ENCODE results near the gene DCT. TPM values are rescaled to one million over a fixed set of nuclear protein-coding genes. Genes with fewer than 3 reads are reported as not detected.
A peak's percentile ranks its signal among the peaks of the same experiment; 100 is the strongest.

DCT gene
- total RNA-seq, 1 experiment from 2014 or later = not detected

DNA sequence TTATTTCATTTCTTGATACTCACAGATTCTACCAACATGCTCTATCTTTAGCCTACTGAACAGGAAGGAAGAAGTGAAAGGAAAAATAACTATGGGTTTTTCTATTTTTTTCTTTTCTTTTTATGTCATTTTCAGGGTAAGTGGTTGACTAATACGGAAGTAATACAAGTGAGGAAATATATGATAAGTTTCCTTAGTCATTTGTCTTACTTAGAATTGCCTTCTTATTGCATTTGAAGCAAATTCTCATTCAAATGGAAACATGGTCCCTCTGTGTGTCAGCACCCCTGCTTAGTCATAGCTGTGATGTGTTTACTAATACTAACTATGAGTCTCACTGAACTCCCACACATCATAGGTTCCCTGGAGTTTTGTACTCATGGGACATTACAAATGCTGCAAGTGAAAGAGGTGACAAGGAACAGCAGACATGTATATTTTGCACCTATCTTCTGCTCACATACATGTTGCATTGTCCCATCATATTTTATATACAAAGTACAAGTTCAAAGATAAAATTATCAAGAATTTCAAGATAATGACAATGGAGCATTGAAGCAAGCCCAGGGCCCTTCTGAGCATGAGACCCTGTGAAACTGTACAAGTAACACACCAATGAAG lies 60.1 kb downstream of the DCT start:
- TF ChIP-seq, protein P1, sequence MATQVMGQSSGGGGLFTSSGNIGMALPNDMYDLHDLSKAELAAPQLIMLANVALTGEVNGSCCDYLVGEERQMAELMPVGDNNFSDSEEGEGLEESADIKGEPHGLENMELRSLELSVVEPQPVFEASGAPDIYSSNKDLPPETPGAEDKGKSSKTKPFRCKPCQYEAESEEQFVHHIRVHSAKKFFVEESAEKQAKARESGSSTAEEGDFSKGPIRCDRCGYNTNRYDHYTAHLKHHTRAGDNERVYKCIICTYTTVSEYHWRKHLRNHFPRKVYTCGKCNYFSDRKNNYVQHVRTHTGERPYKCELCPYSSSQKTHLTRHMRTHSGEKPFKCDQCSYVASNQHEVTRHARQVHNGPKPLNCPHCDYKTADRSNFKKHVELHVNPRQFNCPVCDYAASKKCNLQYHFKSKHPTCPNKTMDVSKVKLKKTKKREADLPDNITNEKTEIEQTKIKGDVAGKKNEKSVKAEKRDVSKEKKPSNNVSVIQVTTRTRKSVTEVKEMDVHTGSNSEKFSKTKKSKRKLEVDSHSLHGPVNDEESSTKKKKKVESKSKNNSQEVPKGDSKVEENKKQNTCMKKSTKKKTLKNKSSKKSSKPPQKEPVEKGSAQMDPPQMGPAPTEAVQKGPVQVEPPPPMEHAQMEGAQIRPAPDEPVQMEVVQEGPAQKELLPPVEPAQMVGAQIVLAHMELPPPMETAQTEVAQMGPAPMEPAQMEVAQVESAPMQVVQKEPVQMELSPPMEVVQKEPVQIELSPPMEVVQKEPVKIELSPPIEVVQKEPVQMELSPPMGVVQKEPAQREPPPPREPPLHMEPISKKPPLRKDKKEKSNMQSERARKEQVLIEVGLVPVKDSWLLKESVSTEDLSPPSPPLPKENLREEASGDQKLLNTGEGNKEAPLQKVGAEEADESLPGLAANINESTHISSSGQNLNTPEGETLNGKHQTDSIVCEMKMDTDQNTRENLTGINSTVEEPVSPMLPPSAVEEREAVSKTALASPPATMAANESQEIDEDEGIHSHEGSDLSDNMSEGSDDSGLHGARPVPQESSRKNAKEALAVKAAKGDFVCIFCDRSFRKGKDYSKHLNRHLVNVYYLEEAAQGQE (IDR thresholded peaks at IDR 0.05; ENCODE audit: insufficient read depth in 1 of 2, low read depth in 2 of 2, low read length in 1 of 2) = no peak
- TF ChIP-seq CTCF (IDR thresholded peaks at IDR 0.05) = no peak
- TF ChIP-seq SIN3A (IDR thresholded peaks at IDR 0.05; ENCODE audit: borderline replicate concordance, insufficient read depth, low read depth, low read length) = no peak
- no peak for TF ChIP-seq TCF7L2 (IDR thresholded peaks at IDR 0.05; ENCODE audit: low read depth, low read length)
- BruUV-seq (replicated peaks) = no TSS peak
- intact Hi-C loops (cut with micrococcal nuclease; ENCODE audit: unreplicated experiment) (no loop called here), in situ Hi-C loops (cut with HindIII; ENCODE audit: low pct_unique_long_range_greater_than_20kb, low sequenced_read_pairs) (no loop called here)
- Histone ChIP-seq H3K4me1 (ENCODE audit: control insufficient read depth, insufficient read depth, low read length) (no peaks in the 10 kb centered on the region), H3K27me3 (ENCODE audit: control insufficient read depth, insufficient read depth, low read length) (no peaks in the 10 kb centered on the region), H3K4me3 (ENCODE audit: low read depth in 2 of 2, low read length in 2 of 2) (no peak overlapping the region), H3K9me3 (ENCODE audit: control insufficient read depth, insufficient read depth, low read depth, low read length) (no peaks in the 10 kb centered on the region; the same call in 1 of the 2 replicates), H3K36me3 (ENCODE audit: control insufficient read depth, insufficient read depth, low read length) (no peaks in the 10 kb centered on the region), H3K27ac (ENCODE audit: low read length) (no peak overlapping the region)
- POLR2A ChIA-PET = no interaction called here
- ATAC-seq (peak; percentile 69; the same call in 1 of the 2 replicates), DNase-seq (ENCODE audit: low read depth, low spot score) (peak; percentile 58)
- CTCF ChIA-PET = no interaction called here

DNA sequence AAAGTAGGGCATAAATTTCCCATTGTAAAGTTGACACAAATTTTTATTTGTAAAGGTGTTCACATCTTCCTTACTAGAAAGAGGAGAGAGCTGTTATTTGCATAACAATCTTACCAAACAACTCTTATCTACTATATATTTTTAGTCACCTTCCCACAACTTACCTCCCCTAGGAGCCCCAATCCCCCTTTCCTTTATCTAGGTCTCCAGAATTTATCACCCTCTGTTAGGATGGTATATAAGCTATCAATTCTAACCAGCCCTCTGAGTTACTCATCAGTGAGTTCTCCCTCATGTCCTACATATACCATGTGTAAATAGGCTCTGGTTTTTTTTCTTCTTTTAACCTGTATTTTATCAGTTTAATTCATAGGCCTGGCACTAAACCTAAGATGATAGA lies 62.2 kb downstream of the DCT start:
- Histone ChIP-seq H3K36me3 (ENCODE audit: control insufficient read depth, insufficient read depth, low read length) (no peaks in the 10 kb centered on the region), H3K4me1 (ENCODE audit: control insufficient read depth, insufficient read depth, low read length) (no peaks in the 10 kb centered on the region), H3K27me3 (ENCODE audit: control insufficient read depth, insufficient read depth, low read length) (no peaks in the 10 kb centered on the region), H3K4me3 (ENCODE audit: low read depth in 2 of 2, low read length in 2 of 2) (no peak overlapping the region), H3K27ac (ENCODE audit: low read length) (no peak overlapping the region), H3K9me3 (ENCODE audit: control insufficient read depth, insufficient read depth, low read depth, low read length) (no peaks in the 10 kb centered on the region; the same call in 1 of the 2 replicates)
- POLR2A ChIA-PET = interaction anchor here (0.6 kb wide), 1 partner anchor 388 kb away, joined by 3 read pairs; no protein-coding TSS in a partner anchor
- DNase-seq (ENCODE audit: low read depth, low spot score) (no peak), ATAC-seq (no peak)
- intact Hi-C loops (cut with micrococcal nuclease; ENCODE audit: unreplicated experiment) = no loop called here
- in situ Hi-C loops (cut with HindIII; ENCODE audit: low pct_unique_long_range_greater_than_20kb, low sequenced_read_pairs) = no loop called here
- BruUV-seq (replicated peaks) = no TSS peak
- TF ChIP-seq CTCF (IDR thresholded peaks at IDR 0.05) = no peak
- TF ChIP-seq, protein P1 (IDR thresholded peaks at IDR 0.05; ENCODE audit: insufficient read depth in 1 of 2, low read depth in 2 of 2, low read length in 1 of 2) = no peak
- CTCF ChIA-PET = no interaction called here

Measured in Panc1 (cell line).